ENCODE results near the gene ATAD3B. TPM values are rescaled to one million over a fixed set of nuclear protein-coding genes. Genes with fewer than 3 reads are reported as not detected.

Gene ATAD3B
- total and polyA plus RNA-seq, 2 of the 13 experiments (the other 11 are each of a cell fraction or from before 2014, with no cell fraction given), result 9.6 to 31.1 TPM

- TF ChIP-seq, protein P1, sequence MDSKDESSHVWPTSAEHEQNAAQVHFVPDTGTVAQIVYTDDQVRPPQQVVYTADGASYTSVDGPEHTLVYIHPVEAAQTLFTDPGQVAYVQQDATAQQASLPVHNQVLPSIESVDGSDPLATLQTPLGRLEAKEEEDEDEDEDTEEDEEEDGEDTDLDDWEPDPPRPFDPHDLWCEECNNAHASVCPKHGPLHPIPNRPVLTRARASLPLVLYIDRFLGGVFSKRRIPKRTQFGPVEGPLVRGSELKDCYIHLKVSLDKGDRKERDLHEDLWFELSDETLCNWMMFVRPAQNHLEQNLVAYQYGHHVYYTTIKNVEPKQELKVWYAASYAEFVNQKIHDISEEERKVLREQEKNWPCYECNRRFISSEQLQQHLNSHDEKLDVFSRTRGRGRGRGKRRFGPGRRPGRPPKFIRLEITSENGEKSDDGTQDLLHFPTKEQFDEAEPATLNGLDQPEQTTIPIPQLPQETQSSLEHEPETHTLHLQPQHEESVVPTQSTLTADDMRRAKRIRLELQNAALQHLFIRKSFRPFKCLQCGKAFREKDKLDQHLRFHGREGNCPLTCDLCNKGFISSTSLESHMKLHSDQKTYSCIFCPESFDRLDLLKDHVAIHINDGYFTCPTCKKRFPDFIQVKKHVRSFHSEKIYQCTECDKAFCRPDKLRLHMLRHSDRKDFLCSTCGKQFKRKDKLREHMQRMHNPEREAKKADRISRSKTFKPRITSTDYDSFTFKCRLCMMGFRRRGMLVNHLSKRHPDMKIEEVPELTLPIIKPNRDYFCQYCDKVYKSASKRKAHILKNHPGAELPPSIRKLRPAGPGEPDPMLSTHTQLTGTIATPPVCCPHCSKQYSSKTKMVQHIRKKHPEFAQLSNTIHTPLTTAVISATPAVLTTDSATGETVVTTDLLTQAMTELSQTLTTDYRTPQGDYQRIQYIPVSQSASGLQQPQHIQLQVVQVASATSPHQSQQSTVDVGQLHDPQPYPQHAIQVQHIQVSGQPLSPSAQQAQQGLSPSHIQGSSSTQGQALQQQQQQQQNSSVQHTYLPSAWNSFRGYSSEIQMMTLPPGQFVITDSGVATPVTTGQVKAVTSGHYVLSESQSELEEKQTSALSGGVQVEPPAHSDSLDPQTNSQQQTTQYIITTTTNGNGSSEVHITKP (CRISPR knock-in tag; IDR thresholded peaks at IDR 0.05; ENCODE audit: low read depth), result peak; percentile 55; the same call in 1 of the 2 replicates
- TF ChIP-seq KLF9 (CRISPR knock-in tag; IDR thresholded peaks at IDR 0.05; ENCODE audit: low read depth) (0 out of 2 replicates have a peak, but pooled peaks have one; percentile 47), CREBL2 (CRISPR knock-in tag; IDR thresholded peaks at IDR 0.05; ENCODE audit: borderline replicate concordance) (no peak; the same call in 1 of the 2 replicates), ZFP62 (CRISPR knock-in tag; IDR thresholded peaks at IDR 0.05) (no peak), GATAD1 (CRISPR knock-in tag; IDR thresholded peaks at IDR 0.05) (peak; percentile 62), MTA3 (CRISPR knock-in tag; IDR thresholded peaks at IDR 0.05) (no peak), EEA1 (CRISPR knock-in tag; IDR thresholded peaks at IDR 0.05; ENCODE audit: borderline replicate concordance) (peak; percentile 23; the same call in 1 of the 2 replicates), ARID4A (CRISPR knock-in tag; IDR thresholded peaks at IDR 0.05; ENCODE audit: borderline replicate concordance) (peak; percentile 96), NFE2 (CRISPR knock-in tag; IDR thresholded peaks at IDR 0.05) (no peak), ZNF589 (CRISPR knock-in tag; conservative IDR thresholded peaks at IDR 0.05) (no peak), GATAD2A (CRISPR knock-in tag; IDR thresholded peaks at IDR 0.05) (peak; percentile 82), SRSF9 (IDR thresholded peaks at IDR 0.05; ENCODE audit: borderline replicate concordance, insufficient read depth, low read depth, low read length, poor library complexity, severe bottlenecking) (no peak), GTF2F1 (IDR thresholded peaks at IDR 0.05; ENCODE audit: low read length) (no peak), ZBTB1 (CRISPR knock-in tag; IDR thresholded peaks at IDR 0.05; ENCODE audit: borderline replicate concordance) (no peak), ZBTB14 (CRISPR knock-in tag; IDR thresholded peaks at IDR 0.05) (peak; percentile 49)
- TF ChIP-seq, protein P2, sequence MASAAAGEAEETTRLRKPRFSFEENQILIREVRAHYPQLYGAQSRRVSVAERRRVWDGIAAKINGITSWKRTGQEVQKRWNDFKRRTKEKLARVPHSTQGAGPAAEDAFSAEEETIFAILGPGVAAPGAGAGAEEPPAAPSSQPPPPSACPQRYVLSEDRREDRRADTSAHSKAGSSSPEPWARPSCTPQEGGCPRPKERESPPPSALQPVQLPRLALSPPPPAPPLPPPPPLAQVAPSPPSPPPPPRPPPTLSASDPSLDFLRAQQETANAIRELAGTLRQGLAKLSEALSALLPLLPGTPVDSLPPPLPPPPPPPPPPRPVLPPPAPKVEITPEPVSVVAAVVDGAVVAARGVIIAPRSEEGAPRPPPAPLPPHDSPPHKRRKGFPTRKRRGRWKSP (CRISPR knock-in tag; IDR thresholded peaks at IDR 0.05), result no peak
- TF ChIP-seq, protein P3, sequence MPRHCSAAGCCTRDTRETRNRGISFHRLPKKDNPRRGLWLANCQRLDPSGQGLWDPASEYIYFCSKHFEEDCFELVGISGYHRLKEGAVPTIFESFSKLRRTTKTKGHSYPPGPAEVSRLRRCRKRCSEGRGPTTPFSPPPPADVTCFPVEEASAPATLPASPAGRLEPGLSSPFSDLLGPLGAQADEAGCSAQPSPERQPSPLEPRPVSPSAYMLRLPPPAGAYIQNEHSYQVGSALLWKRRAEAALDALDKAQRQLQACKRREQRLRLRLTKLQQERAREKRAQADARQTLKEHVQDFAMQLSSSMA (CRISPR knock-in tag; IDR thresholded peaks at IDR 0.05), result 0 out of 2 replicates have a peak, but pooled peaks have one; percentile 65
These were observed 38.4 kb upstream of the ATAD3B start (continued) for GRCh38 chr1:1432951-1433803.
